Non-pigmented ciliary epithelial cell (primary cell): ENCODE data around the gene HIPK2.
A peak's percentile ranks its signal among the peaks of the same experiment; 100 is the strongest.

Source experiments
- DNase-seq: peaks from one replicate; pipeline ENCODE4 v3.0.0-alpha.2; 2010; ENCODE audit warnings: low read depth

Gene HIPK2

DNA sequence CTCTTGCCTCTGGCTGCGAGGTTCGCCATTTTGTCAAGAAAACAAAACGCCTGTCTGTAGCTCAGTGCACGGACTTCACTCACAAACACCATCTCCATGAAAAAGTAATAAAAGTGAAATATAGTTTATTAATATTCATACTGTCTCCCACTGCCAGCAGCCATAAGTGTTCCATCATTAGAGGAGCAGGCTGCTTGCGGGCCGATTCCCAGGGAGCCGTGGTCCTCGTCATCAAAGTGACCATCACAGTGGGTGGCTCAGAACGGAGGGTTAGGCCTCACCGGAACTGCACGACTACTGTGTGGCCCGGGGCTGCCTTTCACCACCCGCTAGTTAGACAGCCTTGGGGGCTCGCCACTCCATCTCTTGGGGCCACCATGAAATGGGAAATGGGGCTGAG lies 82.7 kb downstream of the HIPK2 start:
- no peak for DNase-seq

DNA sequence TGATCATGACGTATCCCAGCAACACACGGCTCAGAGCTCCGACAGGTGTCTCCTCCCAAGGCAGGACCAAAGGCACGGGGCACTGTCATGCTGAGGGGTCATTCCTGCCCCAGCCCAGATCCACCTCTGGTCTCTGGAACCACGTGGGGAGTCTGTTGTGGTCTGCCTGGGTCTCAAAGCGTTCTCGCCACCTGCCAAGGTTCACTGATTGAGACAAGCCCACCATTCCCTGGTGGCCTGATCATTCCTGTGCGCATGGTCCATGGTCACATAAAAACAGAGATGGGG lies 83.5 kb downstream of the HIPK2 start:
- no peak for DNase-seq

DNA sequence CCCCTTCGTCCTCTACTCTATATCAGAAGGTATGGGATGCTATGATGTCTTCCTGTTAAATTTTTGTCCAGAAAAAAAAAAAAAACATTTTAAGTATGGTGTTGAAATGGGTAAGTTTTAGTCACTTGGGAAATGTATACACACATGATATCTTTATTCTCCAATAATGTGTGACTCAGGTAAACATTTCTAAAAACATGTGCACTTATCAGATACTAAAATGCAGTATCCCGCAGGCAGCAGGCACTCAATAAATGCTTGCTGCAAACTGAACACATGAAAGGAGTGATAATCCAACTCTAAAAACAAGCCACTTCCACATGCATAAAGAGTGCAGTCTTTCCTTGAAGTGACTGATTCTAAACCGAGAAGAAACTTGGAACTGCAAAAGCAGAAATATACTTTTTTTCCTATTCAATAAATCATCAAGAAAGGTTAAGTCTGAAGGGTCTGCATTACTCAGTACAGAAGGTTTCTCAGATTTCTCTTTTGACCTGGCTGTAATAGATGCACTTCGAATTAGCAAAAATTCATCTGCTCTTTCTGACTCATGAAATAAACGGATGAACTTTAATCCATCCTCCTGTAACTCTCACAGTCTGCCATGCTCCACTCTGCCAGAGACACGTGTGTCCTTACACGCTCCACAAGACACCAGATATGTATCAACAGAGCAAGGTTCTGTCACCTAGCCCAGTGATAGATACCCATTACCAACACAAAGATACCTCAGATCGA lies 84.0 kb downstream of the HIPK2 start:
- DNase-seq, result no peak

DNA sequence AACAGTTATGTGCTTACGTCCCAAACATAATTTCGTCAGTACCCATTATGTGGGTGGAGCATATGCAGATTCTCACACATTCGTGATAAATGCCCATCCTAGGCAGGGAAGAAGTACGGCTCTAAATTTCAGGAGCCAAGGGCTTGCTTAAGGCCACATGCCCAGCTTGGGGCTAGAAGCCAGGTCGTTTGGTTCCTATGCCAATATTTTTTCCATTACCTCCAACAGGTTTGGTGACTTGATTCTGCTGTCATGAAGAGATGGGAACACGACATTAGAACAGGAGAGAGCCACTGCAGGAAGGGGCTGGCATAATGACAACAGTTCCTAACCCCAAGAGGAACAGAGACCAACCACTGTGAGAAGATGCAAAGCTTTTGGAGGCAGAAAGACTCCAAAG lies 85.1 kb downstream of the HIPK2 start:
- DNase-seq, result no peak

DNA sequence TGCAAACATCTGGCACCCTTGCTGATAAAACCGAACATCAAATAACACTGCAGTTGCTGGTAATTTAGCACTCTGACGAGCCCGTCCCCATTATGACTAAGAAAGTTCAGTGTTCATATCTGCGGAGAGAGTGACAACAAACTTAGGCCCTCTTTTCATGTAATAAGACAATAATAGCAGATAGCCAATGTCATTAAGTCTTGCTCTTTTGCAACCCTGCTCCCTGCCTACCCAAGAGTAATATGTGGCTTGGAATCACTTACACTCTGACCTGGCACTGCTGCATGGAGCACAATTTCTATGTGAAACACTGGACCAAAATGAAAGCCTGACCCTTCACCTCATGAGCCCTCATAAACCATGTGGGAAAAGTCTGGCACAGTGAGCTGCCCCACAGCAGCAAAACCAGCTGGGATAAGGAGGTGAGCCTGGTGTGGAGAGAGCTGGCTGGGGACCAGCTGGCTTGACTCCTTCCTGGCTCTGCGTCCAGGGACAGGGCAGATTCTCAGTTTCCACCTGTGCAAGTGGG lies 86.5 kb downstream of the HIPK2 start:
- no peak for DNase-seq

DNA sequence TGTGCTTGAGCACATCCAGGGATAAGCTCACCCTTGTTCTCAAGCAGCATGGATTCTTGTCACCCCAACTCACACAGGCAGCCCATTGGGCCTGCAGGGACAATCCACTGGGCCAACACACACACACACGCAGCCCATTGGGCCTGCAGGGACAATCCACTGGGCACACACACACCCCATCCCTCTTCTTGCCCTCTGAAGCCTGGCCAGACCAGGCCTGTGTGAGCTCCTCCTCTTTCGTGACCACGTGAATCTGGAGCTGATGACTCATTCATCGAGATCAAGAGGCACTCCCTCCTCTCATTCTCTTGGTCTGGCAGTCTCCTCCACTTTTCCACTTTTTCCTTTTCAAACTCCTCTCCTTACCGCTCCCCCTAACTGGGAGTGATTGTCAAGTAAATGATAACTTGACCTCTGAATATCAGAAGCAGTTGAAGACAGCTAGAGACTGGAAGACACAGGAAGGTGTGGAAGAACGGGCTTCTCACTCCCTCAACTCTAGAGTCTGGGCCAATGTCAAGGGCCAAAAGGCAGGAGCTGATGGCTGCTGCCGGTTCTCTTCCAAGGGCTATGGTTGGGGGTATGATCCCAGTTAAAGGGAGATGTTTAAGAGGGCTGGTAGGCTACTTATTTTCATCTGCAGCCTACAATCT lies 89.7 kb downstream of the HIPK2 start:
- DNase-seq, result no peak

DNA sequence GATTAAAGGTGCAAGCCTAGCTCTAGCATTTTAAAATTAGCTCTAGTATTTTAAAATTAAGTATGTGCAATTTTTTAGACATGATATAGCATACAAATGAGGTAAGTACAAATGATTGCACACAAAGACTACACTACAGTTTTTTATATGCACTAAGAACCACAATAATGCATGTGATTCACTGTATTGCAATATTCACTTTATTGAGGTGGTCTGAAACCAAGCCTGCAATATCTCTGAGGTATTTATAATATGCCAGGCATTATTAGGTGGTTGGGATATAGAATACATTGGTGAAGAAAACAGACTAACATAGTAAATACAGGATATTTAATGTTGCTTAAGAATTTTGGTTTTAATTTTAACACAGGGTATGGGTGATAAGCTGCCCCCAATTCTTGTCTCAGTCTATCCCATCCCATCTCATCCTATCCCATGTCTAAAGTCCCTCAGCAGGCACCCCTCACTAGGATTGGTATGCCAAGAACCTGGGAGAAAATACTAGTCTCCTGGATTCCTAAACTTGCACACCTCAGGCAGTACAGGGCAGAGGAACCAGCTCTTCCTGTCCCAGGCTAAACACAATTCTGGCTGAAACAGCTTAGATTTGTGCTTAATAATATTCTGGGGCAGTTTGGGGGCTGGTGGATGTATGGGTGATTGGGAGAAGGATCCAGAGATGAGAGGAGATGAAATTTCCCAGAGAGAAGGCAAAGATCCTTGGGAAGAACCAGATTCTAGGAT lies 90.4 kb downstream of the HIPK2 start:
- no peak for DNase-seq

DNA sequence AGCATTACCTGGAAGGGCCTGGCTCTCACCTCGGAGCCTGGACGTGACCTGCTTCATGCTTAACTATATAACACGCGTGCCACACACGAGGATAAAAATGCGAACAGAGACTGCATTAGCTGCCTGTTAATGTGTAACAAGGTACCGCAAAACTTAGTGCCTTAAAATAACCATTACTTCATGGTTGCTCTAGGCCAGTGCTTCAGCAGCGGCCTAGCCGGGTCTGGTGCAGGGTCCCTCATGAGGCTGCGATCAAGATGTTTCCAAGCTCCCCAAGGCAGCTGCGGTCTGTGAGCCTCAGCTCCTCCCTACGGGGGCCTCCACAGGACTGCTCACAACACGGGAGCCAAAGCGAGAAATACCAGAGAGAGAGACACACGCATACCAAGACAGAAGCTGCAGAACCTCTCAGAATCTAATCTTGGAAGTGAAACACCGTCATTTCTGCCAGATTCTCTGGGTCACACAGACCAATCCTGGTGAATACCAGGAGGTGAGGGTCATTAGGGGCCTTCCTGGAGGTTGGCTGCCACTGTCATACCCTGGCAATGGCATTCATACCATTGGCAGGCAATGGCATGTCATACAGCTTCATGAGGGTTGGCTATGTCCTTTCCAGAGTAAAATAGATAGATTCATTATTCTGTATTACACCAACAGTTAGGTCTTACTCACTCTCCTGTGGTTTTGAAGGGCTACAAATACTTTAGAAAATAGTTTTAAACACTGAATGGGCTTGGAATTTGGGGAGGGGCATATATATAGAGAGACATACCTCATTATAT lies 94.5 kb downstream of the HIPK2 start:
- DNase-seq, result peak; percentile 37

DNA sequence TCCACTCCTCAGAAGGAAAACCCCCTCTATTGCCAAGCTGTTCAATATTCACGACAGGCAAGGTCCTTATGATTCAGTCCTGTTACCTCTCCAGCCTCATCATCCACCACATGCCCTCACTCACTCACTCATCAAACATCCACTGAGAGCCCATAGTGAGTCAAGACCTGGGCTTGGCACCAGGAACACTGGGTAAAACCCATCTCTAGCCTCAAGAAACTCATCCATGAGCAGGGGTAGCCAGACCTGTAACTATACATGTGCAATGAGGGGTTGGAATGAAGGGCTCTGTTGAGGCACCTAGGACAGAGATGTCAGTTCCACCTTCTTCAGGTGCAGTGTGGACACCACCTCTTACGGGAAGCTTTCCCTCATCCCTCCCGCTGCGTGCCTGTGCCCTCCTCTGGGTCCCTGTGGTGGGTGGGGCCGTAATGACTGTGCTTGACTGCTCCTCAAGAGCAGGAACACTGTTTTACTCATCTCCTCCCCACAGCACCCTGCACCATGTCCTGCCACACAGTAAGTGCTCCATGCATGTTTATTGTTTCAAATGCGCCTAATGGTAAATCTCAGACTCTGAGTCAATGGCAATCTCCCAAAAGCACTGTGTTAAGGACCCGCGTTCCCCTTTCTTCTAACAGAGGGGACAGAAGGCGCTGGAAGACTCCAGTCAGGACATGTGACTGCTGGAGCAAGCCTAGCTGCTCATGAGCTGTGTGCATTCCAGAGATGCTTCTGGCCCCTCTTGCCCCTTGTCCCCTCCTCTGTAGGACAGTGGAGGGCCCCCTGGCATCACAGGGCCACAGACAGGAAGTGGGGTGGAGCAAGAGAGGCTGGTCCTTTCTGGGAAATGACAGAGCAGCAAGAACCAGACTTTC lies 95.4 kb downstream of the HIPK2 start:
- peak; percentile 31 for DNase-seq

DNA sequence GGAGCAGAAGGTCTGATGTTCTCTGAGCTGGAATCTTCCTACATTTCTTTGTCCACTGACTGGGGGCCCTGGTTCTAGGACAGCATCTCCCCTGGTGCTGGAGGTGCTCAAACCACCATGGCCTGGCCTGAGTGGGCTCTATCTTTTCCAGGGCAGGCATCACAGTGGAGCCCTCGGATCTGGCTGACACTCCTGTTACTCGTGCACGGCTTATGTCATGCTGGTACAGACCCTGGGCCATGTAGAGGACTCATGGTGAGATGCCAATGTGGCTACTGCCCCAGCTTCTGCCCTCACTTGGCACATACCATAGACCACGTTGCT lies 96.0 kb downstream of the HIPK2 start:
- no peak for DNase-seq

DNA sequence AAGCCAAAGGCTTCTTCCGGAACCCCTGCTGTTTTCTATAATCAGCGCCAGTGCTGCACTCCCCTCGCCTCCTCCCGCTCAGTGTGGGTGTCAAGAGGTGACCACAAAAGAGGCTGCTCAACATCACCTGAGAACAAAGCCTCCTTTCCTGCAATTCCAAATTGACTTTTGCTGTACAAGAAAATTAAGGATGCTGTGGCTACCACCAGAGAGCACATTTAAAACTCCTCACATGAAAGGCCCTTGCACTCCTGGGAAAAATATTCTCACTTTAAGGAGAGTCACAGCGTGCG lies 96.4 kb downstream of the HIPK2 start:
- no peak for DNase-seq

DNA sequence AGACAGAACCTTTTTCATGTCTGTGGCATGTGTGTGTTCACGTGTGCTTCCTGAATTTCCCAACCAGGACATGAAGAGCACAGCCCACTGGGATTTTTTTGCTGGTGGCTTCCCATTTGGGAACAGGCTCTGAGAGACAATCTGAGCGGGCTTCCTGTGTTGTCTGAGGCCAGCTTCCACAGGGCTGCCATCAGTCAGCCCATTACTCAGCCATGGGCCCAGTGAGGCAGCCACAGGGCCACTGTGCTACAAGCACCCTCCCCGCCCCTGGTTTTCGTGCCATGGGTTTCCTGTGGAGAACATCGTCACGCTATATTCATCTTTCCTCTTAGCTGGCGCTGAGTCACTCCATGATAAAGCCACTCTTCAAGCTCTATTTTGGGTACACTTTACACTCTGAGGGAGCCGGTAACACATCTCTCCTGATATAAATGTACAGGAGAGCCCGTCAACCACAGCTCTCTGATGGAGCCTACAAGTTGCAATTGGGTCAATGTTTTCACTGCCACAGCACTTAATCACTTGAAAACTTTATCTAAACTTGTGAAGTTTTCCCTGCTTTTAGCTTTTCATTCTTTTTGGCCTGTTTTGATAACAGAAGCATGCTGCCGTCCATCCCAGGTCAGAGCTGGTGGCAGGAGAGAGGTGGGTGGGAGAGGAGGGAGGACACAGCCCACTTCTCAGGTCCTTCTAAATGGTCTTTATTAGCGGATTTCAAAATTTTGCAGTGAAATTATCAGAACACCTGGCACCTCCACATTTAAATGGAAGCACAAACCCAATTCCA lies 96.9 kb downstream of the HIPK2 start:
- peak; percentile 81 for DNase-seq

DNA sequence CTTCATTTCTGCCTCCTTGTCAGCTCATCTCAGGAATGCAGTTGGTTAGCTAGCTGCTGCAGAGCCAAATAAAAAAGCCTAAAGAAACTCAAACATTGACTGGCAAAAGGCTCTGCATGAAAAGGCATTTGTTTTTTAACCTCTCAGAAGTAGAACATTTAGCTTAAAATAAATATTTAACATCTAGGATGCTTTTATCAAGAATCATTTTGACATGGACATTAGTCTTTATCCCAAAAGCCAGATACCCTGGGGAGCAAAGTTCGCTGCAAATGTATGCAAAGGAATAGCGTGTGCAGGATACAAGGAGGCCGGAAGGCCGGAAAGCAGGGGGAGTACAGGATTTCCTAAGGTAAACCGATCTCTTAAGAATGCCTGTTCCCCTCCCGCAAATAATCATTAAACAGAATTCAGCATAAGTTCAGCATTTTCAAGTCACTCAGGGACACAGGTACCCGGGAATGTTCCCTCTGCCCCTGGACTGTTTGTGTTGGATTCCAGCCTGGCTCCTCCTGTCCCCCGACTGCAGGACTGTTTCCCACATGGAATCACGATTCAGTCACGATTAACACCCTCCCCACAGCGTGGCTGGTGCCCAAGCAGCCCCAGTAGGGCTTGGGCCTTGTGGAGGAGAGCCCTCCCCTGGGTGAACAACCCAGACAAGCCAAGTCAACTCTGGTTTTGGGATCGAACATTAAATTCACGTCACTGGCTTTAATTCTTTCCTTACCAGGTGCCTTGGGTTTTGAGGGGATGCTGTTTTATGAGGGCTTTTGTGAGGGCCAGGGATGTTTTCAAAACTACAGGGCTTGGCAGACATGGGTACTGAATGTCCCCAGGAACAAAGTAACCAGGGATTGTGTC lies 97.8 kb downstream of the HIPK2 start:
- no peak for DNase-seq

DNA sequence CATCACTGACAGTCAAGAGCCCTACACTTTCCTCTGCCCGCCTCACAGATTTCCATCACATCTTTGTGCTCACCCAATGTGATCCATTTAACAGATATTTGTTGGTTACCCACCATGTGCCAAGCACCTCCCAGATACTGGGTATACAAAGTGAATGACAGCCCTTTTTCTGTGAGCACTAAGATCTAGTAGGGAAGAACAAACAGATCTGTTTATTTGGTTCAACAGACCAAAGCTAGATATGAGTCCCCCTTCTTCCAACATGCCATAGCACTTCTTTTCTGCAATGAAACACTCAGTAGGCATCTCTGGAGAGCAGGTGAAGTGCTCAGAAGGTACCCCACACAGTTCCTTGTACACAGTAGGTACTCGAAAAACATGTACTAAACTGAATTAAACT lies 101.4 kb downstream of the HIPK2 start:
- no peak for DNase-seq

DNA sequence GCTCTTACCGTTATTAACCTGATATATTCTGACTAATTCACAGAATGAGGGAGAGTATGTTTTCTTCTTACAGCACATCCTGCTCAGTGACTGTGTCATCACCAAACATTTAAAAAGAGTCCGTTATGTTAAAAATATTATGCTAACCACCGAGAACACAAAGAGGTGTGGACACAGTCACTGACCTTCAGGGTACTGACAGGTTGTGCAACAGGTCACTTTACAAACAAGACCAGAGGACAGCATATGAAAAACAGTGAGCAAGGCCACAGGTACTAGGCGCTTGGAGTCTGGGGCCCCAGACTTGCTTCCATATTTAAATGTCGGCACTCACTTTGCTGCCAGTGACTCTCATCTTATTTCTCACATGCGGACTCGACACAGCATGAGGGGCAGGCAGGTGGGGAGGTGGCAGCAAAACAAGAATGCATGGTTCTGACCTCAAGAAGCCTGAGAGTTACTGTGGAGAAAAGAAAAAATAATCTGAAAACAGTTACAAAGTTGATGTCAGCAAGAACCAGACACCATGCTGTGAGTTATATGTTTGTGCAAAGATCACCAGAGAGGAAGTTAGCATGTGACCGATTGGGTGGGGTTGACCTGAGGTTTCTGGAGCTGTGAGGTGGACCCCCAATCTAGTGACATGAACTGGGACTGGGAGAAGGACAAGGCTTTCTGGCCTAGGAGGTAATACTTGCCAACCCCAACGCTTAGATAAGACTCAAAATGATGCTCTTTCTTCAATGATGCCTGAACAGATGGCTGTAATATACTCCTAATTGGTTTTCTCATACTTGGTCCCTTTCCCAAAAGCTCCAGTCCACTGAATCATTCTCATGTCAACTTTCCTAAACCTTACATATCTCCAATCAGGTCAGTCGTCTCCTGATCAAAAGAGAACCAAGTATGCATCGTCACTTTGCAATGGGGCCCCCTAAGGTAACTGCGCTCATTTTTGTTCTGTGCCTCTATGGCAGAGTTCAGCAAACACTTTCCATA lies 102.4 kb downstream of the HIPK2 start:
- DNase-seq, result no peak

DNA sequence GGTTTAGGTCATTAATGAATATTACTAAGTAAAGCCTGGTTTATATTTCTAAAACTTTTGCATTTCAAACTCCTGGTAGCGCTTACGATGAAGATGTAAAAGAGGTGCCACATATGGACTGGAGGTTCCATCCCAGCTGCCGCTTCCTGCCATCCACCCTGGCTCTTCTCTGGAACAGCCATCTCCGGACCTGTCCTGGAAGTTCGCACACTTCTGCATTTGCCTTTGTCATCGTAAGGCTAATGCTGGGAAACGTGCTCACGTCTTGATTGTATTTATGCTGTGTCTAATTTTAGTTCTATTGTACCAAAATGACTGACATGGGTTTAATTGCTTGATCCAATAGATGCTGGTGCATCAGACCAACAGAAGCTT lies 103.1 kb downstream of the HIPK2 start:
- DNase-seq, result no peak

DNA sequence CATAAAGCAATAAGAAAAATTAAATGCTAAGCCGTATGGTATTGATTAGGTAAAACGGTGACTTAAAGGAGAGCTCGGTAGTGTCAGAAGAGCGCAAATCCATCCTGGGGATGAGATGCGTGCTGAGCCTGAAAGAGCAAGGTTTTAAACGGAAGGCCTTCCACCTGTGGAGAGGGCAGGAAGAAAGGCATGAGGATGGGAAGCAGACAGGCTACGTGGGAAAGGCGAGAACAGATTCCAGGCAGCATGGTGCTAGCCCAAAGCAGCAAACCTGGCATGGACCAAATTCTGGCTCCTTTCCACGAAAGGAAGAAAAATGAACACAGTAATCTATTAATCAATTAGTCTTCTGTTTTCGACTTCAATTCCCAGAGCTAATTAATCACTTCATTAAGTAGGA lies 103.5 kb downstream of the HIPK2 start:
- no peak for DNase-seq

DNA sequence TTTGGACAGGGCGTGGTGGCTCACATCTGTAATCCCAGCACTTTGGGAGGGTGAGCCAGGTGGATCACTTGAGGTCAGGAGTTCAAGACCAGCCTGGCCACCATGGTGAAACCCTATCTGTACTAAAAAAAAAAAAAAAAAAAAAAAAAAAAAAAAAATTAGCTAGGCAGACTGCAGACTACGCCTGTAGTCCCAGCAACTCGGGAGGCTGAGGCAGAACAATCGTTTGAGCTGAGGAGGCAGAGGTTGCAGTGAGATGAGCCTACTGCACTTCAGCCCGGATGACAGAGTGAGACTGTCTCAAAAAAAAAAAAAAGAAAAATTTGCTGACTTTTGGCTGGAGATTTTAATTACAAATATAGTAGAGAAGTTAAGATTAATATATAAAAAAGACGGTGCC lies 104.0 kb downstream of the HIPK2 start:
- no peak for DNase-seq

DNA sequence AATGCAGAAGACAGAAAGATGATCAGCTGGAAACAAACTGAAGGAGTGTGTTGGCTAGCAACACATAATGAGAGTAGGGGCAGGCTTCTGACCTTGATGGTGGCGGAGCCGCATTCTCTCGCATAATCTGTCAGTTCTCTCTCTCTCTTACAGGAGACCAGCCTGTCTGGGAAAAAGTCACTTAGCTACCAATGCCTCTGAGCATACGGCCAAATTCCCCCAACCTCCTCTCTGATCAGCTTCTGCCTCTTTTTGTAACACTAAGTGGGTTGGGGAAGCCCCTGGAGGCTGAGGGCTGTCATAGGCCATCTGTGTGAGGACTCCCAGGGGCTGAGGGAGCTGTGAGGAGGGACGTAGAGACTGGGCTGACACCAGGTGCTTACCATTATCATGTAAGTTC lies 104.6 kb downstream of the HIPK2 start:
- no peak for DNase-seq
